ENCODE data around the gene DLX5.
A peak's percentile ranks its signal among the peaks of the same experiment; 100 is the strongest.

The DLX5 gene

DNA sequence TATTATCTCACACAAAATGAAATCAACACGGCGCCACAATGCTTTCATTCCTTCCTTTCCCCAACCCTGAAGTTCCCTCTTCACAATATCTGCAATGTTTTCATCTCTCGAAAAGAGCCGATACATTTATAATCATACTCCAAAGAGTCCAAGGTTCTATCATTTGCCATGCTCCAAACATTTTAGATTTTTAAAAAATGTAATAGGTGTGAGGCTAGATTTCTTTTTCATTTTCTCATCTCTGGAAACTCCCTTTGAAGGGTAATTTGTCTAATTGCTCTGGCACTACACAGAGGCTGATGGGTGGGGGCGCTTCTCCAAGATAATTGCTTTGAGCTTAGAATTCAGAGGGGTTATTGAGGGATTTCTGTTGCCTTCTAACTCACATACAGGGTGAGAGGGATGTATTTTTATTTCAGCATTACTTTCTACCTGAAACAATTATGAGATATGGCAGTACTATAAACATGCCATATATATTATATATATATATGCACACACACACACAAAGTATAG lies 4.9 kb downstream of the DLX5 start:
- intact Hi-C loops (cut with DNase I): loop anchor here (5.0 kb wide), 1 partner anchor 602 kb away; no protein-coding TSS in a partner anchor

GRCh38 chr7:97018791-97019531 lies 5.7 kb downstream of the DLX5 start:
- intact Hi-C loops (cut with DNase I): no loop called here
- DNase-seq: no peak

More for the DNA sequence above, 4.9 kb downstream of the DLX5 start:
- no peak for DNase-seq

GRCh38 chr7:97018126-97018601 lies 6.5 kb downstream of the DLX5 start:
- intact Hi-C loops (cut with DNase I): no loop called here
- DNase-seq: peak in 1 of 10 donors; percentile 70

DNA sequence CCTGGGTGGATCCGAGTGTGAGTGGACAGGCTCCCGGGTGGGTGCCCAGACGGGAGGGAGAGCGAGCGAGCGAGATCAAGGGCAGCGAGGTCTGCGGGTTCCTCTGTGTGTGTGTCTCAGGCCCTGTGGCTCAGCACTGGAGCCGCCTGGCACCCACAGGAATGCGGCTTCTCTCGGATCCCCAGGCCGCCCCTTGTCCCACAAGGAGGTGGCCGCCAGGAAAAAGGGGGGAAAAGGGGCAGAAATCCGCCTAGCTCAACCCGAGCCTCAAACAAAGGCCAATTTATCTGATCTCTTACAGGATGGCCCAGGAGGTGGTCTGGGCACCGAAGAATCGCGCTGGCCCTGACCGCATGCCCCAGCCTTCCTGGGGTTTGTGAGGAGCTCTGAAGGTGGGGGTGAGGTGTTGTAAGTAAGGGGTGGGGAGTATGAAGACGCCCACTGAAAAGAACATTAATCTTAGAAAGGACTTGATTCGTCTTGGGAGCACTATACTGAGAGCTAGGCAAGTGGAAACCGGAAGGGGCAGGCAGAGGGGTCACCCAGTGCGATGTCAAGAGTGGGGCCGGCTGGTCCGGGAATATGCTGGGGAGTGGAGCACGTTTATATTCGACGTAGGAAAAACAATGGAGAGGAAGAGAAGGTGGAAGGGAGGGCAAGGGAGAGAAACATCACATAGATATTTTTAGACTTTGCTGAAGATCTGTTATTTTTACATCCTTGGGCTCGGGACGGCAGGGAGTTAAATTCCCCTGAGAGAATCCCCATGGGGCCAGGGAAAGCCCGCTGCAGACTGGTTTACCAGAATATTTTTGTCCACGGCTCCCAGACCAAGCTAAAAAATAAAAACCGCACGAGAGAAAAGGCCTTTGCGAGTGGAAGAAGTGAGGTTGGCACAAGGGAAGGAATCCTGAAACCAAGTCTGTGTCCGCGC lies 7.2 kb downstream of the DLX5 start:
- intact Hi-C loops (cut with DNase I): no loop called here
- DNase-seq: peak in 2 of 10 donors; percentile 62 to 79

DNA sequence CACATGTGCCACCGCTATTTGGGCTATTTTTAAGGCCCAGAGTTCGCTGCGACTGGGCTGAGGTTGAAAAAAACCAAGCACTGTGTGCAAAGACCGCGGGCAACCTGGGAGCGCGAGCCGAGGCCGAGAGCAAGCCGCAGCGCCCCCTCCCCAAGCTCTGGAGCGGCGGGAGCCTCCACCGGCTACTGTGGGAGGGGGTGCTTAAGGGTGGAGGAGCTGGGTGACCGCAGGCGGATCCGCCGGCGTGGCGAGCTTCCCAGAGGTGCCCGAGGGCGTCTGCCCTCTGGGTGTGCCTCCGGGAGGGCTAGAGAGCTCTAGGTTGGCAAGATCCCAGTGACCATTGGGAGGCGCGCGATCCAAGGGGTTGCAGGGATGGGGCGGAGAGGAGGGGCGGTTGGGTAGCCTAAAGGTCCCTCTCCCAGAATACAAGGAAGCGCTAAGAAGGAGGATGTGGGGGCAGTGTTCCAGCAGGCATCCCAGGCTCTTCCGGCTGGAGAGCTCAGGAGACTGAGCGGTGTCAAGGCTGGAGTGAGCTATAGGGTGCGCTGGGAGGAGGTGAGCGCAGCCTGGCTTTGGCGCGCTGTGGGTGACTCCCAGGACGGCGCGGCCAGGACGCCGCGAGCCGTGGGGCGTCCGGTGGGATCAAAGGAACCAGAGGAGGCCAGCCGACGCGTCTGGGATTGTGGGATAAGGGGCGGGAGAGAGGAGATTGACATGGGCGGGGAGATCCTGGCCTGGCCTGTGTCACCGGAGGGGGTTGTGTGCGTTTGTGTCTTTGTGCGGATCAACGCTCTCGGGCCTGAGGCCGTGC lies 8.0 kb downstream of the DLX5 start:
- DNase-seq: peak in 3 of 10 donors; percentile 65 to 83 (median 76)
- intact Hi-C loops (cut with DNase I): no loop called here

DNA sequence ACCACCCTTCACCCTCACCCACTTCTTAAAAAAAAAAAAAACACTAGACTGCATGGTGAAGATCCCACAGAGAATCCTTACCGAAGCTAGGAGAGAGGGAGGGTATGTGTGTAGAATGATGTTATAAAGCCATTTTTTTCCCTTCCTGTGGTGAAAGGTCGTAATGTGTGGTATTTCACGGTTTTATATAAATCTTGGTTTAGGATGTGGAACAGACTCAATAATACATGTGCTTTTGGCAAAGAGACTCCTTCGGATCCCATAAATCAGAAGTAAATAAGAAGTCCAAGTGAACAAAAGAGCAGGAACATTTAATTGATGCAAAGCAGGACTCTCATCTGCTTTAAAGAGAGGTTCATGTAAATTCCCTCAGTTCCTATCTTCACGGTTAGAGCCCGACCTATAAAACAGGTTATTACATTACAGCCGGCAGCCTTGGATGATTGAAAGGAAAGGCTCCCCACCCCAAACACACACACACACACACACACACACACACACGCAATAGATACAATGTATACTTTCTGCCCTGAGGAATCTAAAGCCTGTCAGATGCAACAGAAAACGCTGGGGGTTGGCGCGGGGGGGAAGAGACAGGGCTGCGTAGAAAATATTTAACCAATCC lies 8.8 kb downstream of the DLX5 start:
- intact Hi-C loops (cut with DNase I): no loop called here
- no peak for DNase-seq

GRCh38 chr7:97015279-97015678 lies 9.4 kb downstream of the DLX5 start:
- intact Hi-C loops (cut with DNase I): no loop called here
- no peak for DNase-seq

DNA sequence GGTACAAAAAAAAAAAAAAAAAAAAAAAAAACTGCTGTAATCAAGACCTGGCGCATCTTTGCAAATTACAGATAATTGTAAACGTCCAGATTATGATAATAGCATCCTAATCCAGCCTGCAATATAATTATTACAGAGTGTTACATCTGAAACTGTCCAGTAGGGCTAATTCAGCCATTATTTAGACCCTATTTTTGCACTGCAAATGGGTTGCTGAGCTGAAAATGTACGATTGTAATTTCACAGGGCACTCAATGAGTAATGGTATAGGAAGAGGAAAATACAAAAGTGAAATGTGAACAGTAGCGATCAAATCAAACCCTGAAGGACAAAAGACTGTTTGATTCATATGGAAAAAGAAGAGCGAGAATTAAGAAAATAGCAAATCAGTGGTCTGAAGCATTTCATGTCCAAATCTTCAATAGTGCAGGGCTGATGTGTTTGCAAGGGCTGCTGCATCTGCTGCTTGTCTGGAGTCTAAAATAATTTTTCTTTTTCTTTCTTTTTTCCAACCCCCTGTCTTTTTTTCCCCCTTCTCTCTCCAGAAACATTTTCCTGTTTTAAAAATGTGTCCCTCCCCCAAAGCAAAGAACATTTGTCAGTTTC lies 10.4 kb downstream of the DLX5 start:
- no peak for DNase-seq
- intact Hi-C loops (cut with DNase I): no loop called here

GRCh38 chr7:97013845-97014134 lies 10.8 kb downstream of the DLX5 start:
- intact Hi-C loops (cut with DNase I): no loop called here
- DNase-seq: no peak

GRCh38 chr7:97013134-97013844 lies 11.3 kb downstream of the DLX5 start:
- no peak for DNase-seq
- intact Hi-C loops (cut with DNase I): no loop called here

- intact Hi-C loops (cut with DNase I): no loop called here
- DNase-seq: peak in 1 of 10 donors; percentile 17
Observed at GRCh38 chr7:97012365-97013133, 12.1 kb downstream of the DLX5 start.

DNA sequence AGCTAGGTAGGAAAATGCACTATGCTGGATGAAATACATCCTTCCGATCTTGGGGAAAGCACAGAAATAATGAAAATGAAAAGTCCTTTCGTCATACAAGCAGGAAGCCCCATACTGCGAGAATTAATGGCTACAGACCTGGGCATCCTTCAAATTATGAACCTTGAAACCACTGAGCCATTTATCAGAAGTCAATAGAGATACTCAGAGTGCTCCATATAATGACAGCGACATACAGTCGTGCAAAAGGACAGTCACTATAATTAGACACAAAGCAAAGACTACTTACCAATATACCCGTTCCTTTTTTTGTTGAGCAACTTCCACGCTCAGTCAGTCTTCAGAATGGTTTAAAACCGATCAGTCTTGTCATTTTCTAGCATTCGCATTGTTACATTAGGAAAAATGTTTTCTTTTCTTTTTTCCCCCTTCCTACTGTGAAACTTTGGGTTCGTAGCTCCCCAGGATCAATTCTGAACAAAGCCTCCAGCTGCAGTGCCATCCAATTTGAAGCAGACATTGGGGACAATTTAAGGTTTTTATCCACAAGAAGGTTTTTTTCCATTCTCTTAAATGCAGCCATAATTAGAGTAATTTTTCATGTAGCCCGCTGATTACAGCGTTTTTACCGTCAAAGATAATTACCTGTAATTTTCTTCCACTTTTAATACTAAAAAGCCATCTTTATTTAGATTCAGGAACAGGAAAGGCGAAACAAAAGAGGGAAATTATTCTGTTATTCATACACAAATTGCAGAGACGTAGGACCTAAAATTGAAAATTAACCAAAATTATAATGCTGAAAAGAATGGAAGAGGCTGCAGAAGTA lies 12.9 kb downstream of the DLX5 start:
- intact Hi-C loops (cut with DNase I): no loop called here
- DNase-seq: no peak

GRCh38 chr7:97011104-97011503 lies 13.5 kb downstream of the DLX5 start:
- no peak for DNase-seq
- intact Hi-C loops (cut with DNase I): no loop called here

DNA sequence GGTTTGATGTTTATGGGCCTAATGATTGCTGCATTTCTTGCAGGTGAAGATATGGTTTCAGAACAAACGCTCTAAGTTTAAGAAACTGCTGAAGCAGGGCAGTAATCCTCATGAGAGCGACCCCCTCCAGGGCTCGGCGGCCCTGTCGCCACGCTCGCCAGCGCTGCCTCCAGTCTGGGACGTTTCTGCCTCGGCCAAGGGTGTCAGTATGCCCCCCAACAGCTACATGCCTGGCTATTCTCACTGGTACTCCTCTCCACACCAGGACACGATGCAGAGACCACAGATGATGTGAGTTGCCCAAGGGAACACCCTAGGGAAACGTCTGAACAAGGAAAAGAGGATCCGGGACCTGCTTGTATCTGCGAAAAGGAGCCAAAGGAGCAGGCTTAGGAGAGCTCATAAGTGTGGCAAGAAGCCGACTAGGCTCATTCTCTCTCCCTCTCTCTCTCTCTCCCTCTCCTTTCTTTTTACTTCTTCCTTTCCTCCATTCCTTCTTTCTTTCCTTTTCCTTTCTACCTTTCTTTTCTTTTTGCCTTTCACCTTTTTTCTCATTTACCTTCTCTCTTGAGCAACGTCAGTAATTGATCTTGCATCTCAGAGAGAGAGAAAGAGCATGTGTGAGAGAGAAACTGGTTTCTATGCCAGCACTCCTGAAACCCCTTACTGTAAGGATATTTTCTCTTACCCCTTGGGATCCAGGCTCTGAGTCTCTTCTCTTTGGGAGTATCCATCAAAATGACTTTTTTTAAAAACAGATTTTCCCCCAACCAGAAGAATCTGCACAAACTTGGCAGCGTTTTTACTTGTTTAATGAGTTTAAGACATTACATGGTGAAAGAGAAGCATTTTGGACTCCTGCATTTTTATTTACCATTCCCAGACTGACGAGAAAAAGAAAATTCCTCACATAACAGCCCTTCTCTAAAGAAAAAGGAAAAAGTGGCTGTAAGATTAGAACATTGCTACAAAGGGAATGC lies 14.6 kb downstream of the DLX5 start:
- DNase-seq: peak in 2 of 10 donors; percentile 43 to 46
- intact Hi-C loops (cut with DNase I): no loop called here

DNA sequence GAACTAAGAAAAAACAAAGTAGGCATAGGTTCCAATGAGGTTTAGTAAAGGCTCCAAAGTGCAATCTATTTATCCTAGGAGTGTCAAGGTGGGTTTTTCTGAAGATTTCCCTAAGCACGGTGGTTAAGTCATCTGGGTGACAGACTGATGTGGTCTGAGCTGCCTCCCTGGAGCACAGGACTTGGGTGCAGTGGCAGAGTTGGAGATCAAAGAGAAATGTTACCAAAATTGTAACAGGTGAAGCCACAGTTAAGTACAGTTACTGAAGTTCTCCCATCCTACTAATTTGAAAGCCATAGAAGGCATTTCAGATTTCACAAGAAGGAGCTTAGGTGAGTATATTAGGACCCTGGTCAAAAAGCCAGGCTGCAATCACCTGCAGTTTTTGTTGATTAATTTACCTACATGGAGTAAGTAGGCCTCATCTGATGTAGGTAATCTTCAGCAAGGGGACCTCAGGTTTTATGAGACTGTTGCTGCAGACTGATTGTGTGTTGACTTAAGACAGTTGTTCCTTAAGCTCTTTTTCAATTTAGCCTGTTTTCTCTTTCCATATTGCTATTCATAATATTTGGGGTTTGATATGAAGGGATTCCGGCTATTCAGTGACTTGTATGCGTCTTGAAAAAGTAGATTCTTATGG lies 16.2 kb downstream of the DLX5 start:
- intact Hi-C loops (cut with DNase I): no loop called here
- DNase-seq: no peak

GRCh38 chr7:97007583-97007861 lies 17.1 kb downstream of the DLX5 start:
- intact Hi-C loops (cut with DNase I): no loop called here
- DNase-seq: peak in 2 of 10 donors; percentile 19 to 52
